Left hindlimb (tissue), 1 donor: Measurements from ENCODE around the gene PARP3.

ENCODE experiments used
- DNase-seq: peaks from one replicate; pipeline ENCODE4 v3.0.0-alpha.2; 2018

Gene PARP3

GRCh38 chr3:51949121-51949520, 7.0 kb downstream of the PARP3 start:
- DNase-seq = no peak

GRCh38 chr3:51950899-51951298, 8.7 kb downstream of the PARP3 start:
- DNase-seq = no peak

GRCh38 chr3:51953445-51953844, 11.3 kb downstream of the PARP3 start:
- no peak for DNase-seq

- no peak for DNase-seq
These were observed 11.9 kb downstream of the PARP3 start for GRCh38 chr3:51954105-51954504.

- DNase-seq = no peak
These were observed 12.6 kb downstream of the PARP3 start for GRCh38 chr3:51954713-51955112.

GRCh38 chr3:51955175-51955892, 13.2 kb downstream of the PARP3 start, which contains the start of gene GPR62:
Gene GPR62 (plus strand): TSS chr3:51955381. CDS start chr3:51955653, 272 bp downstream.
- DNase-seq = no peak

- DNase-seq = peak; percentile 75
These were observed 14.0 kb downstream of the PARP3 start for GRCh38 chr3:51955893-51956770.

GRCh38 chr3:51957520-51958205, 15.5 kb downstream of the PARP3 start:
- no peak for DNase-seq

- DNase-seq = no peak
These were observed 16.7 kb downstream of the PARP3 start for GRCh38 chr3:51958603-51959521.

GRCh38 chr3:51959651-51960050, 17.5 kb downstream of the PARP3 start:
- no peak for DNase-seq

- no peak for DNase-seq
These were observed 18.2 kb downstream of the PARP3 start for GRCh38 chr3:51960386-51960785.

GRCh38 chr3:51961011-51961410, 18.8 kb downstream of the PARP3 start:
- no peak for DNase-seq

GRCh38 chr3:51961602-51962569, 19.7 kb downstream of the PARP3 start:
- DNase-seq = no peak

GRCh38 chr3:51962854-51963530, 20.8 kb downstream of the PARP3 start:
- no peak for DNase-seq

GRCh38 chr3:51963951-51964451, 21.8 kb downstream of the PARP3 start:
- peak; percentile 69 for DNase-seq

- no peak for DNase-seq
These were observed 22.4 kb downstream of the PARP3 start for GRCh38 chr3:51964521-51964920.

- DNase-seq = no peak
These were observed 23.9 kb downstream of the PARP3 start for GRCh38 chr3:51966016-51966415.

GRCh38 chr3:51966486-51966885, 24.3 kb downstream of the PARP3 start:
- no peak for DNase-seq

- no peak for DNase-seq
These were observed 24.8 kb downstream of the PARP3 start for GRCh38 chr3:51966922-51967383.
